Choroid plexus epithelial cell (primary cell): Measurements from ENCODE around the gene TAGLN.
"Not testable (repeated sequence)": the region's sequence is repeated elsewhere in the genome, so short reads cannot be mapped to it uniquely, and the experiment has no call there.

Experiments
- DNase-seq: peaks from one replicate; pipeline ENCODE4 v3.0.0-alpha.2; 2010; ENCODE audit warnings: low read depth
- H3K4me3 ChIP-seq: 2 replicates; pipeline ENCODE4 v1.5.1; 2011; ENCODE audit warnings: low read depth, mild to moderate bottlenecking, control low read depth, low read length, moderate library complexity
- CTCF ChIP-seq: conservative IDR thresholded peaks from 2 replicates; pipeline ENCODE4 v1.5.1; 2011; ENCODE audit warnings: low read depth, mild to moderate bottlenecking, control low read depth, inconsistent platforms, low read length, moderate library complexity

The TAGLN gene

GRCh38 chr11:117202386-117203068 lies 3.4 kb downstream of the TAGLN start:
- TF ChIP-seq CTCF: no peak
- no peak for DNase-seq
- no peak overlapping the region for H3K4me3 ChIP-seq

- no peak for TF ChIP-seq CTCF
- H3K4me3 ChIP-seq: no peak overlapping the region
- DNase-seq: no peak
Measured at GRCh38 chr11:117203069-117203407, 3.9 kb downstream of the TAGLN start.

- H3K4me3 ChIP-seq: no peak overlapping the region
- no peak for TF ChIP-seq CTCF
- no peak for DNase-seq
Measured at GRCh38 chr11:117204283-117205080, 5.3 kb downstream of the TAGLN start.

GRCh38 chr11:117205211-117205818 lies 6.1 kb downstream of the TAGLN start:
- no peak for TF ChIP-seq CTCF
- DNase-seq: no peak
- no peak overlapping the region for H3K4me3 ChIP-seq

GRCh38 chr11:117206111-117206510 lies 6.9 kb downstream of the TAGLN start:
- not testable (repeated sequence) for H3K4me3 ChIP-seq, DNase-seq

GRCh38 chr11:117206859-117207258 lies 7.7 kb downstream of the TAGLN start:
- H3K4me3 ChIP-seq, DNase-seq: not testable (repeated sequence)
- TF ChIP-seq CTCF: peak; percentile 22

GRCh38 chr11:117207481-117207880 lies 8.3 kb downstream of the TAGLN start:
- DNase-seq: not testable (repeated sequence)

GRCh38 chr11:117208710-117209109 lies 9.5 kb downstream of the TAGLN start:
- not testable (repeated sequence) for DNase-seq
- peak; percentile 22 for TF ChIP-seq CTCF

More at GRCh38 chr11:117207481-117207880, 8.3 kb downstream of the TAGLN start:
- H3K4me3 ChIP-seq: not testable (repeated sequence)

GRCh38 chr11:117209351-117210125 lies 10.4 kb downstream of the TAGLN start:
- not testable (repeated sequence) for H3K4me3 ChIP-seq, DNase-seq

More at GRCh38 chr11:117208710-117209109, 9.5 kb downstream of the TAGLN start:
- H3K4me3 ChIP-seq: not testable (repeated sequence)
